ENCODE measurements around the gene PPHLN1.

The PPHLN1 gene

GRCh38 chr12:42442311-42442759, 116.4 kb downstream of the PPHLN1 start:
- DNase-seq (ENCODE audit: low read depth), result no peak

- no peak for DNase-seq (ENCODE audit: low read depth)
These were observed 116.9 kb downstream of the PPHLN1 start for GRCh38 chr12:42442888-42443287.

- no peak for DNase-seq (ENCODE audit: low read depth)
These were observed 118.4 kb downstream of the PPHLN1 start for GRCh38 chr12:42444192-42444943.

DNA sequence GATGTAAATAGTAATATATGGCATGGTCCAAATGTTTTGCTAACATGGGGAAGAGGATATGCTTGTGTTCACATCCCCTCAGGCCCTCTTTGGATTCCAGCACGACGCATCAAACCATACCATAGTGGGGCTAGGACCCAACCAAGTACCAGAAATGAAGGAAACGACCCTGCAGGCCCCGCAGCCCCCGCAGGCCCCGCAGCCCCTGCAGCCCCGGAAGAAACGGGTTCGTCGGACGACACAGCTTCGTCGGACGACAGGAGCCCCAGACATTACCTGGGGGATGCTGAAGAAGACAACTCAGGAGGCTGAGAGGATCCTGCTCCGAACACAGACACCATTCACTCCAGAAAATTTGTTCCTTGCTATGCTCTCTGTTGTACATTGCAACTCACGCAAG, 119.9 kb downstream of the PPHLN1 start:
- no peak for DNase-seq (ENCODE audit: low read depth)

GRCh38 chr12:42446761-42447160, 120.8 kb downstream of the PPHLN1 start:
- DNase-seq (ENCODE audit: low read depth), result no peak

GRCh38 chr12:42447371-42447786, 121.4 kb downstream of the PPHLN1 start:
- DNase-seq (ENCODE audit: low read depth), result no peak

DNA sequence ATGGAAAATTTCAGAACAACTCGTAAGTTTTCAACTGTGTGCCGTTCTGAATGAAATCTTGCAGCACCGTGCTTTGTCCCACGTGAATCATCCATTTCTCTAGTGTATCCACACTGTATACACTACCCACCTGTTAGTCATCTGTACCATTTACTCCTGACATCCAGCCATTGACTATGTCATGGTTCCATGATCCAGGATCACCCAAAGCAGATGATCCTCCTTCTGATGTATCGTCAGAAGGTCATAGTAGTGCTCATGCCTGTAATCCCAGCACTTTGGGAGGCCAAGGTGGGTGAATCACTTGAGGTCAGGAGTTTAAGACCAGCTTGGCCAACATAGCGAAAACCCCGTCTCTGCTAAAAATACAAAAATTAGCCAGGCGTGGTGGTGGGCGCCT, 122.9 kb downstream of the PPHLN1 start:
- no peak for DNase-seq (ENCODE audit: low read depth)

- DNase-seq (ENCODE audit: low read depth), result no peak
These were observed 124.3 kb downstream of the PPHLN1 start for GRCh38 chr12:42450248-42450647.

DNA sequence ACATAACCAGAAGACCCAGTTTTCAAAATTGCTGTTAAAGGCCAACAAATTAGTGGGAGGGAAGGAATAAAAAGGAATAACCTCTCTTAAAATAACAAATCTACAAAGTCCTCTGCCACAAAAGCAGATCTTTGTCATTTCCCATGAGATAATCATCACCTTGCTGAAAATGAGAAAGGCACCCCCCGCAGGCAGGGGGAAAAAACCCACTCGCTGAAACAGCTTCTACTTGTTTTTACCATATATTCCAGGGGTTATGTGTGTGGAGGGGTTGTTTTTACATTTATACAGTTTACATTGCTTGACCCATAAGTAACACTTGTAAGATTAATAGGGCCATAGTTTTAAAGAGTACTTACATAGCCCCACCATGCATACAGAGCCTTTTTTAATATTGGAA, 132.6 kb downstream of the PPHLN1 start:
- DNase-seq (ENCODE audit: low read depth), result no peak

GRCh38 chr12:42459336-42459847, 133.4 kb downstream of the PPHLN1 start:
- DNase-seq (ENCODE audit: low read depth), result no peak

- DNase-seq (ENCODE audit: low read depth), result no peak
These were observed 136.5 kb downstream of the PPHLN1 start for GRCh38 chr12:42462486-42462885.

GRCh38 chr12:42463671-42464070, 137.7 kb downstream of the PPHLN1 start:
- DNase-seq (ENCODE audit: low read depth), result no peak

- DNase-seq (ENCODE audit: low read depth), result no peak
These were observed 142.4 kb downstream of the PPHLN1 start for GRCh38 chr12:42468341-42468821.

- DNase-seq (ENCODE audit: low read depth), result no peak
These were observed 143.0 kb downstream of the PPHLN1 start for GRCh38 chr12:42468921-42469320.

- DNase-seq (ENCODE audit: low read depth), result no peak
These were observed 143.6 kb downstream of the PPHLN1 start for GRCh38 chr12:42469355-42470175.

- no peak for DNase-seq (ENCODE audit: low read depth)
These were observed 146.4 kb downstream of the PPHLN1 start for GRCh38 chr12:42472376-42472775.

- DNase-seq (ENCODE audit: low read depth), result peak; percentile 39
These were observed 147.2 kb downstream of the PPHLN1 start for GRCh38 chr12:42473130-42473529.

DNA sequence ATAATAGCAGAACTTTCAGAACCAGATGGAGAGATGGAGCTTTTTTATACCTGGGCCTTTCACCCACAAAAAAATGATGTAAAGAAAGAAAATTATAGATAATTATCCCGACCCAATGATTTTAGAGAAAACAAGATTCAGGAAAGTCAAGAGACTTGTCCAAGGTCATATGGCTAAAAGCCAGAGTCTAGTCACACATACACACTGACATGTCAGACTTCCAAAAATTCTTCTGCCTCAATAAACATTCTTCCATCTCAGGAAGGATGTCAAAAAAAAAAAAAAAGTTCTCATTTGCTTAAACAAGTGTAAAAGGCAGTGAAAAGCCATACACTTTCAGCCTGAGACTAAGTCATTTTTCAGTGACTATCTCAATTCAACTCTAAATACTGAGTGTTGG, 147.6 kb downstream of the PPHLN1 start:
- no peak for DNase-seq (ENCODE audit: low read depth)

- no peak for DNase-seq (ENCODE audit: low read depth)
These were observed 148.4 kb downstream of the PPHLN1 start for GRCh38 chr12:42474391-42474790.

GRCh38 chr12:42475106-42475505, 149.1 kb downstream of the PPHLN1 start:
- DNase-seq (ENCODE audit: low read depth), result no peak

GRCh38 chr12:42477941-42478340, 152.0 kb downstream of the PPHLN1 start:
- DNase-seq (ENCODE audit: low read depth), result no peak

DNA sequence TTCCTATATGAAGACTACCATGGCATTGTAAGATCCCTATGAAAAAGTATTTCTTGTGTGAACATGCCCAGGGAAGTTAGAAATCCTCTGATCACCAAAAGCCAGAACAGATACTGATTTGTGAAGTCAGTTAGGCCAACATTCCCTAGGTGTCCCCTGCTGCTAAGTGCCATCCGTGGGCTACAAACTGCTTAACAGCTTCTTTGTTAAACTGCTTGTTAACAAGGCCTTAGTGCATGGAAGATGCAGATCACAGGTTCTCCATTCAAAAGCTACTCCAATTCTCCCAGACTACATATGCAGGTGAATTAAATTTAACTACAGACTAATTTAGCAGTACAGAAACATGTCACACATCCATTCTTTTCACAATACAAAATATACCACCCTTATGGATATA, 155.4 kb downstream of the PPHLN1 start:
- DNase-seq (ENCODE audit: low read depth), result no peak
